Stomach (tissue), 9 donors: ENCODE measurements around the gene DBNDD2. TPM values are rescaled to one million over a fixed set of nuclear protein-coding genes. Genes with fewer than 3 reads are reported as not detected.

Source experiments
- DNase-seq, 2 donors: peaks; one replicate each; pipeline versions ENCODE4 v3.0.0 to v3.0.0-alpha.2; 2013 to 2019
- H3K27ac ChIP-seq, 5 donors: fragments of 200-600 bp in 4 of 5; sonication (generic) in 4 of 5; one replicate each; pipeline ENCODE4 v1.5.1; 2013 to 2019; ENCODE audit warnings: mild to moderate bottlenecking in 1 of 5, moderate library complexity in 1 of 5
- H3K27me3 ChIP-seq, 3 donors: fragments of 200-600 bp; sonication (generic); one replicate each; pipeline ENCODE4 v1.5.1; 2017 to 2019; ENCODE audit warnings: mixed run types in 1 of 3
- H3K36me3 ChIP-seq, 4 donors: fragments of 200-600 bp; sonication (generic); 1 replicate in 3 of 4; 2 replicates in 1 of 4; pipeline ENCODE4 v1.5.1; 2016 to 2019
- H3K4me1 ChIP-seq, 4 donors: fragments of 200-600 bp; sonication (generic); one replicate each; pipeline ENCODE4 v1.5.1; 2016 to 2019
- H3K4me3 ChIP-seq, 4 donors: fragments of 200-600 bp; sonication (generic) in 3 of 4; one replicate each; pipeline ENCODE4 v1.5.1; 2016 to 2019; ENCODE audit warnings: mild to moderate bottlenecking in 1 of 4
- H3K9me3 ChIP-seq, 4 donors: fragments of 200-600 bp; sonication (generic); one replicate each; pipeline ENCODE4 v1.5.1; 2016 to 2019
- CTCF ChIP-seq, 7 experiments: fragments of 450-650 bp in 4 of 7; fragments of 200-600 bp in 3 of 7; sonication (generic) in 3 of 7; IDR thresholded peaks; one replicate each; pipeline ENCODE4 v1.5.1; 2016 to 2019; ENCODE audit warnings: antibody characterized with exemption in 7 of 7, control low read depth in 2 of 7, mild to moderate bottlenecking in 1 of 7
- EP300 ChIP-seq: sonication (generic); formaldehyde crosslinking; IDR thresholded peaks from one replicate; pipeline ENCODE4 v1.6.1; 2017; ENCODE audit warnings: antibody characterized with exemption
- POLR2A ChIP-seq, 4 donors: fragments of 450-650 bp; IDR thresholded peaks; one replicate each; pipeline ENCODE4 v1.6.1; 2016; ENCODE audit warnings: antibody characterized with exemption in 4 of 4, control low read depth in 2 of 4, mild to moderate bottlenecking in 1 of 4, moderate library complexity in 1 of 4
- POLR2AphosphoS5 ChIP-seq, 3 donors: sonication (generic); formaldehyde crosslinking; IDR thresholded peaks; one replicate each; pipeline ENCODE4 v1.6.1; 2016; ENCODE audit warnings: antibody characterized with exemption in 3 of 3
- WGBS, 5 donors: extraction: QIAGEN DNeasy Blood & Tissue Kit in 3 of 5; methylation state at CpG; one replicate each; pipeline versions ENCODE4 v1.1.5 to v1.1.7; 2013 to 2018; 5-methylcytosine and 5-hydroxymethylcytosine counted together
- intact Hi-C: fragments of 100-400 bp; cut with DNase I; formaldehyde crosslinking; loops from one replicate; pipeline ENCODE4 v1.15.1; 2023; ENCODE audit warnings: low total_unique reads
- polyA plus RNA-seq, 3 donors: library from polyadenylated mRNA; stranded (reverse); fragments of 200-250 nt; gene quantifications; one replicate each; pipeline ENCODE4 v1.2.3, GENCODE V29; 2013
- small RNA-seq, 4 donors: library from RNA; depleted of rRNA; stranded (forward); fragments of <200 nt; gene quantifications; one replicate each; pipeline ENCODE3, GENCODE V24; 2016
- total RNA-seq, 5 donors: library from RNA; depleted of rRNA; stranded (reverse); fragments of >200 nt; gene quantifications; one replicate each; pipeline versions ENCODE4 v1.1.0 to v1.2.3, GENCODE V29; 2014 to 2016
- donor health status: healthy with polysubstance abuse.
- donor health status: Bipolar disorder and iron deficiency.
- donor health status: healthy.

Gene DBNDD2
- total and polyA plus RNA-seq, 8 donors, result 10.6 to 131 (median 58.1) TPM

GRCh38 chr20:45452238-45452637 is 44.1 kb downstream of the DBNDD2 start:
- no peaks in the 10 kb centered on the region for H3K27me3 ChIP-seq
- H3K4me3 ChIP-seq, result no peak overlapping the region
- no peak for DNase-seq
- peaks cover 0 to 27% (median 7%) of the 10 kb centered on the region in 4 donors for H3K4me1 ChIP-seq
- H3K27ac ChIP-seq, result peak overlapping the region in 1 of 5 donors; percentile 19
- H3K9me3 ChIP-seq, result no peaks in the 10 kb centered on the region
- intact Hi-C loops, result no loop called here
- H3K36me3 ChIP-seq, result no peaks in the 10 kb centered on the region
- TF ChIP-seq CTCF (IDR thresholded peaks at IDR 0.05) (no peak), EP300 (no peak), POLR2A (IDR thresholded peaks at IDR 0.05) (no peak)
- WGBS, 5 donors, result 52 to 62% (median 54%) methylated on average over 4 of the region's 4 CpGs

GRCh38 chr20:45452772-45453691 is 44.9 kb downstream of the DBNDD2 start:
- H3K36me3 ChIP-seq, result no peaks in the 10 kb centered on the region
- WGBS, 5 donors, result 59 to 77% (median 69%) methylated on average over 4 of the region's 4 CpGs
- H3K27ac ChIP-seq, result peak overlapping the region in 1 of 5 donors; percentile 19
- intact Hi-C loops, result no loop called here
- TF ChIP-seq POLR2AphosphoS5 (IDR thresholded peaks at IDR 0.05), result no peak
- no peak for TF ChIP-seq POLR2A (IDR thresholded peaks at IDR 0.05)
- no peak for TF ChIP-seq EP300
- TF ChIP-seq CTCF (IDR thresholded peaks at IDR 0.05), result no peak
- peaks cover 0 to 24% (median 7%) of the 10 kb centered on the region in 4 donors for H3K4me1 ChIP-seq
- H3K4me3 ChIP-seq, result no peak overlapping the region
- no peaks in the 10 kb centered on the region for H3K27me3 ChIP-seq
- no peaks in the 10 kb centered on the region for H3K9me3 ChIP-seq
- no peak for DNase-seq

GRCh38 chr20:45456632-45457031 is 48.5 kb downstream of the DBNDD2 start:
- Histone ChIP-seq H3K36me3 (no peaks in the 10 kb centered on the region), H3K9me3 (no peaks in the 10 kb centered on the region), H3K27ac (no peak overlapping the region), H3K4me1 (peaks cover 0 to 6% (median 0%) of the 10 kb centered on the region in 4 donors), H3K27me3 (no peaks in the 10 kb centered on the region), H3K4me3 (no peak overlapping the region)
- WGBS, 5 donors, result 10 to 24% (median 18%) methylated on average over 6 of the region's 6 CpGs
- peak; percentile 60 to 70 for DNase-seq
- intact Hi-C loops, result no loop called here
- TF ChIP-seq POLR2AphosphoS5 (IDR thresholded peaks at IDR 0.05) (peak in 1 of 3 donors; percentile 36), CTCF (IDR thresholded peaks at IDR 0.05) (peak in 4 of 7 experiments; percentile 17 to 35 (median 28)), POLR2A (IDR thresholded peaks at IDR 0.05) (no peak), EP300 (no peak)

GRCh38 chr20:45459606-45460005 is 51.5 kb downstream of the DBNDD2 start:
- Histone ChIP-seq H3K36me3 (no peaks in the 10 kb centered on the region), H3K27me3 (peaks cover 0 to 3% (median 0%) of the 10 kb centered on the region in 3 donors), H3K4me1 (no peaks in the 10 kb centered on the region), H3K4me3 (no peak overlapping the region), H3K27ac (no peak overlapping the region), H3K9me3 (no peaks in the 10 kb centered on the region)
- 53 to 63% (median 58%) methylated on average over 5 of the region's 5 CpGs for WGBS, 5 donors
- intact Hi-C loops, result no loop called here
- no peak for DNase-seq
- no peak for TF ChIP-seq EP300
- peak in 1 of 7 experiments; percentile 15 for TF ChIP-seq CTCF (IDR thresholded peaks at IDR 0.05)
- TF ChIP-seq POLR2AphosphoS5 (IDR thresholded peaks at IDR 0.05), result no peak
- no peak for TF ChIP-seq POLR2A (IDR thresholded peaks at IDR 0.05)

Small RNA genes lying within 50 kb of the gene (small RNA-seq; reads per million reads assigned to genes)
- 0 to 0.31 (median 0) reads per million in 4 donors for gene MIR6812

Other genes with a start within 250 kb of the DBNDD2 start
- gene PI3, start 233.4 kb upstream of the DBNDD2 start, total RNA-seq, result 10 to 100 TPM in 1 of 5 donors, 1 to 10 TPM in 2, not detected in 2; 1.6 to 90.4 (median 2.3) TPM
- gene PI3, start 233.4 kb upstream of the DBNDD2 start, polyA plus RNA-seq, result 100 to 1,000 TPM in 1 of 3 donors, 10 to 100 TPM in 1, 1 to 10 TPM in 1; 4.0 to 172 (median 38.3) TPM
- not detected for gene SEMG1, start 201.3 kb upstream of the DBNDD2 start, total RNA-seq
- not detected for gene SEMG1, start 201.3 kb upstream of the DBNDD2 start, polyA plus RNA-seq
- gene SEMG2, start 186.9 kb upstream of the DBNDD2 start, total RNA-seq, result not detected
- not detected for gene SEMG2, start 186.9 kb upstream of the DBNDD2 start, polyA plus RNA-seq
- 100 to 1,000 TPM in 3 of 5 donors, 10 to 100 TPM in 1, 1 to 10 TPM in 1; 9.7 to 276 (median 127) TPM for gene SLPI, start 153.7 kb upstream of the DBNDD2 start, total RNA-seq
- gene SLPI, start 153.7 kb upstream of the DBNDD2 start, polyA plus RNA-seq, result 100 to 1,000 TPM in 2 of 3 donors, 10 to 100 TPM in 1; 42.8 to 420 (median 150) TPM
- gene RBPJL, start 101.4 kb upstream of the DBNDD2 start, total RNA-seq, result 1 to 10 TPM in 1 of 5 donors, not detected in 4; 2.2 TPM
- gene RBPJL, start 101.4 kb upstream of the DBNDD2 start, polyA plus RNA-seq, result 10 to 100 TPM in 1 of 3 donors, 1 to 10 TPM in 2; 2.7 to 10.4 (median 4.1) TPM
- gene MATN4, start 100.0 kb upstream of the DBNDD2 start, total RNA-seq, result under 1 TPM in 1 of 5 donors, not detected in 4; 0.37 TPM
- gene MATN4, start 100.0 kb upstream of the DBNDD2 start, polyA plus RNA-seq, result under 1 TPM in 2 of 3 donors, not detected in 1; 0.25 to 0.30 TPM
- gene SDC4, start 59.9 kb upstream of the DBNDD2 start, total RNA-seq, result 100 to 1,000 TPM in 2 of 5 donors, 10 to 100 TPM in 3; 27.4 to 343 (median 81.4) TPM
- 10 to 100 TPM; 29.6 to 97.3 (median 78.8) TPM for gene SDC4, start 59.9 kb upstream of the DBNDD2 start, polyA plus RNA-seq
- gene SYS1, start 45.1 kb upstream of the DBNDD2 start, total RNA-seq, result 100 to 1,000 TPM in 1 of 5 donors, 10 to 100 TPM in 4; 16.0 to 119 (median 25.1) TPM
- 10 to 100 TPM; 11.2 to 19.7 (median 18.8) TPM for gene SYS1, start 45.1 kb upstream of the DBNDD2 start, polyA plus RNA-seq
- gene TP53TG5, start 30.0 kb upstream of the DBNDD2 start, total RNA-seq, result not detected
- under 1 TPM in 2 of 3 donors, not detected in 1; 0.12 to 0.33 TPM for gene TP53TG5, start 30.0 kb upstream of the DBNDD2 start, polyA plus RNA-seq
- gene PIGT, start 7.9 kb downstream of the DBNDD2 start, total RNA-seq, result 100 to 1,000 TPM in 2 of 5 donors, 10 to 100 TPM in 3; 22.6 to 137 (median 87.2) TPM
- gene PIGT, start 7.9 kb downstream of the DBNDD2 start, polyA plus RNA-seq, result 10 to 100 TPM; 30.5 to 72.5 (median 45.0) TPM
- 10 to 100 TPM in 2 of 5 donors, 1 to 10 TPM in 2, not detected in 1; 2.2 to 82.8 (median 37.6) TPM for gene WFDC2, start 61.5 kb downstream of the DBNDD2 start, total RNA-seq
- gene WFDC2, start 61.5 kb downstream of the DBNDD2 start, polyA plus RNA-seq, result 10 to 100 TPM in 2 of 3 donors, 1 to 10 TPM in 1; 6.4 to 57.7 (median 49.0) TPM
- gene SPINT3, start 107.3 kb downstream of the DBNDD2 start, total RNA-seq, result not detected
- gene SPINT3, start 107.3 kb downstream of the DBNDD2 start, polyA plus RNA-seq, result not detected
- not detected for gene WFDC6, start 131.2 kb downstream of the DBNDD2 start, total RNA-seq
- not detected for gene WFDC6, start 131.2 kb downstream of the DBNDD2 start, polyA plus RNA-seq
- gene EPPIN, start 139.1 kb downstream of the DBNDD2 start, total RNA-seq, result not detected
- gene EPPIN, start 139.1 kb downstream of the DBNDD2 start, polyA plus RNA-seq, result not detected
- gene WFDC8, start 171.0 kb downstream of the DBNDD2 start, total RNA-seq, result not detected
- gene WFDC8, start 171.0 kb downstream of the DBNDD2 start, polyA plus RNA-seq, result not detected
- gene WFDC10A, start 221.4 kb downstream of the DBNDD2 start, total RNA-seq, result not detected
- not detected for gene WFDC10A, start 221.4 kb downstream of the DBNDD2 start, polyA plus RNA-seq
- gene WFDC9, start 223.0 kb downstream of the DBNDD2 start, total RNA-seq, result not detected
- not detected for gene WFDC9, start 223.0 kb downstream of the DBNDD2 start, polyA plus RNA-seq